HepG2 (cell line): Measurements from ENCODE around the gene SAMD14. TPM values are rescaled to one million over a fixed set of nuclear protein-coding genes. Genes with fewer than 3 reads are reported as not detected.

Experiments
- AKAP8 ChIP-seq: sonication (generic); formaldehyde crosslinking; IDR thresholded peaks from 2 replicates; pipeline ENCODE4 v1.5.1; 2020; ENCODE audit warnings: mild to moderate bottlenecking, missing genetic modification reagents
- ARNTL ChIP-seq: sonication (generic); formaldehyde crosslinking; IDR thresholded peaks from 2 replicates; pipeline ENCODE4 v1.4.0; 2020; ENCODE audit warnings: mild to moderate bottlenecking, missing genetic modification reagents
- FOSL2 ChIP-seq: sonication (generic); formaldehyde crosslinking; IDR thresholded peaks from 2 replicates; pipeline ENCODE4 v1.4.0; 2020; ENCODE audit warnings: missing genetic modification reagents
- MEF2D ChIP-seq: sonication (generic); formaldehyde crosslinking; IDR thresholded peaks from 2 replicates; pipeline ENCODE4 v1.5.1; 2020; ENCODE audit warnings: mild to moderate bottlenecking, missing genetic modification reagents
- MYPOP ChIP-seq: sonication (generic); formaldehyde crosslinking; IDR thresholded peaks from 2 replicates; pipeline ENCODE4 v1.8.1; 2023; ENCODE audit warnings: mild to moderate bottlenecking, moderate library complexity, missing genetic modification reagents
- POLR2G ChIP-seq: fragments of 200-400 bp; formaldehyde crosslinking; IDR thresholded peaks from 2 replicates; pipeline ENCODE4 v1.6.1; 2018; ENCODE audit warnings: mild to moderate bottlenecking, low read depth, low read length, moderate library complexity
- RBAK ChIP-seq: sonication (generic); formaldehyde crosslinking; IDR thresholded peaks from 2 replicates; pipeline ENCODE4 v1.5.1; 2020; ENCODE audit warnings: mild to moderate bottlenecking, missing genetic modification reagents
- RORA ChIP-seq: sonication (generic); formaldehyde crosslinking; IDR thresholded peaks from 2 replicates; pipeline ENCODE4 v1.5.0; 2020; ENCODE audit warnings: mild to moderate bottlenecking, missing genetic modification reagents, moderate library complexity
- U2AF2 ChIP-seq: fragments of 200-400 bp; formaldehyde crosslinking; IDR thresholded peaks from 2 replicates; pipeline ENCODE4 v1.6.1; 2017; ENCODE audit warnings: low read depth, mild to moderate bottlenecking, low read length
- ZMYM3 ChIP-seq: sonication (generic); formaldehyde crosslinking; IDR thresholded peaks from 2 replicates; pipeline ENCODE4 v1.5.1; 2020; ENCODE audit warnings: mild to moderate bottlenecking, missing genetic modification reagents
- ZNF180 ChIP-seq: sonication (generic); formaldehyde crosslinking; IDR thresholded peaks from 2 replicates; pipeline ENCODE4 v1.4.0; 2020; ENCODE audit warnings: low read depth, missing genetic modification reagents, borderline replicate concordance
- ZNF367 ChIP-seq: sonication (generic); formaldehyde crosslinking; IDR thresholded peaks from 2 replicates; pipeline ENCODE4 v1.4.0; 2020; ENCODE audit warnings: missing genetic modification reagents, borderline replicate concordance
- ZNF562 ChIP-seq: sonication (generic); formaldehyde crosslinking; IDR thresholded peaks from 2 replicates; pipeline ENCODE4 v1.8.0; 2022; ENCODE audit warnings: missing genetic modification reagents, borderline replicate concordance
- polyA plus RNA-seq, 8 experiments: library from polyadenylated mRNA; depleted of rRNA in 3 of 8; stranded (reverse) in 7 of 8; unstranded in 1 of 8; fragments of >200 nt; fragmentation: Illumina TruSeq in 4 of 8; extraction: Trizol in 4 of 8; gene quantifications; 2 replicates each; pipeline versions ENCODE4 v1.2.1 to v1.2.3, GENCODE V29; 2011 to 2016; ENCODE audit warnings: low read depth in 4 of 8, missing spikeins in 1 of 8, mixed read lengths in 1 of 8; ENCODE audit not compliant: insufficient read depth in 1 of 8
- total RNA-seq, 5 experiments: library from RNA; depleted of rRNA; stranded (reverse); fragments of >200 nt; fragmentation: Illumina TruSeq; extraction: Trizol; gene quantifications; 2 replicates each; pipeline ENCODE4 v1.2.3, GENCODE V29; 2016; ENCODE audit warnings: low read depth in 1 of 5
- TF ChIP-seq, protein P1 (sequence below): sonication (generic); formaldehyde crosslinking; IDR thresholded peaks from 2 replicates; pipeline ENCODE4 v1.5.0; 2020; ENCODE audit warnings: mild to moderate bottlenecking, missing genetic modification reagents, borderline replicate concordance
- TF ChIP-seq, protein P2 (sequence below): sonication (generic); formaldehyde crosslinking; conservative IDR thresholded peaks from 2 replicates; pipeline ENCODE4 v1.4.0; 2020; ENCODE audit warnings: missing genetic modification reagents
- TF ChIP-seq, protein P3 (sequence below): sonication (generic); formaldehyde crosslinking; IDR thresholded peaks from 2 replicates; pipeline ENCODE4 v1.8.0; 2022; ENCODE audit warnings: mild to moderate bottlenecking, missing genetic modification reagents; ENCODE audit not compliant: insufficient replicate concordance

SAMD14 gene
- total and polyA plus RNA-seq, 2 of the 13 experiments (the other 11 are each of a cell fraction or from before 2014, with no cell fraction given), result 0.07 to 0.22 TPM

GRCh38 chr17:50094753-50095619, 35.0 kb downstream of the SAMD14 start, which contains the start of gene PDK2 (continued):
- no peak; the same call in none of the 2 replicates for TF ChIP-seq MYPOP (CRISPR knock-in tag)
- TF ChIP-seq, protein P1, sequence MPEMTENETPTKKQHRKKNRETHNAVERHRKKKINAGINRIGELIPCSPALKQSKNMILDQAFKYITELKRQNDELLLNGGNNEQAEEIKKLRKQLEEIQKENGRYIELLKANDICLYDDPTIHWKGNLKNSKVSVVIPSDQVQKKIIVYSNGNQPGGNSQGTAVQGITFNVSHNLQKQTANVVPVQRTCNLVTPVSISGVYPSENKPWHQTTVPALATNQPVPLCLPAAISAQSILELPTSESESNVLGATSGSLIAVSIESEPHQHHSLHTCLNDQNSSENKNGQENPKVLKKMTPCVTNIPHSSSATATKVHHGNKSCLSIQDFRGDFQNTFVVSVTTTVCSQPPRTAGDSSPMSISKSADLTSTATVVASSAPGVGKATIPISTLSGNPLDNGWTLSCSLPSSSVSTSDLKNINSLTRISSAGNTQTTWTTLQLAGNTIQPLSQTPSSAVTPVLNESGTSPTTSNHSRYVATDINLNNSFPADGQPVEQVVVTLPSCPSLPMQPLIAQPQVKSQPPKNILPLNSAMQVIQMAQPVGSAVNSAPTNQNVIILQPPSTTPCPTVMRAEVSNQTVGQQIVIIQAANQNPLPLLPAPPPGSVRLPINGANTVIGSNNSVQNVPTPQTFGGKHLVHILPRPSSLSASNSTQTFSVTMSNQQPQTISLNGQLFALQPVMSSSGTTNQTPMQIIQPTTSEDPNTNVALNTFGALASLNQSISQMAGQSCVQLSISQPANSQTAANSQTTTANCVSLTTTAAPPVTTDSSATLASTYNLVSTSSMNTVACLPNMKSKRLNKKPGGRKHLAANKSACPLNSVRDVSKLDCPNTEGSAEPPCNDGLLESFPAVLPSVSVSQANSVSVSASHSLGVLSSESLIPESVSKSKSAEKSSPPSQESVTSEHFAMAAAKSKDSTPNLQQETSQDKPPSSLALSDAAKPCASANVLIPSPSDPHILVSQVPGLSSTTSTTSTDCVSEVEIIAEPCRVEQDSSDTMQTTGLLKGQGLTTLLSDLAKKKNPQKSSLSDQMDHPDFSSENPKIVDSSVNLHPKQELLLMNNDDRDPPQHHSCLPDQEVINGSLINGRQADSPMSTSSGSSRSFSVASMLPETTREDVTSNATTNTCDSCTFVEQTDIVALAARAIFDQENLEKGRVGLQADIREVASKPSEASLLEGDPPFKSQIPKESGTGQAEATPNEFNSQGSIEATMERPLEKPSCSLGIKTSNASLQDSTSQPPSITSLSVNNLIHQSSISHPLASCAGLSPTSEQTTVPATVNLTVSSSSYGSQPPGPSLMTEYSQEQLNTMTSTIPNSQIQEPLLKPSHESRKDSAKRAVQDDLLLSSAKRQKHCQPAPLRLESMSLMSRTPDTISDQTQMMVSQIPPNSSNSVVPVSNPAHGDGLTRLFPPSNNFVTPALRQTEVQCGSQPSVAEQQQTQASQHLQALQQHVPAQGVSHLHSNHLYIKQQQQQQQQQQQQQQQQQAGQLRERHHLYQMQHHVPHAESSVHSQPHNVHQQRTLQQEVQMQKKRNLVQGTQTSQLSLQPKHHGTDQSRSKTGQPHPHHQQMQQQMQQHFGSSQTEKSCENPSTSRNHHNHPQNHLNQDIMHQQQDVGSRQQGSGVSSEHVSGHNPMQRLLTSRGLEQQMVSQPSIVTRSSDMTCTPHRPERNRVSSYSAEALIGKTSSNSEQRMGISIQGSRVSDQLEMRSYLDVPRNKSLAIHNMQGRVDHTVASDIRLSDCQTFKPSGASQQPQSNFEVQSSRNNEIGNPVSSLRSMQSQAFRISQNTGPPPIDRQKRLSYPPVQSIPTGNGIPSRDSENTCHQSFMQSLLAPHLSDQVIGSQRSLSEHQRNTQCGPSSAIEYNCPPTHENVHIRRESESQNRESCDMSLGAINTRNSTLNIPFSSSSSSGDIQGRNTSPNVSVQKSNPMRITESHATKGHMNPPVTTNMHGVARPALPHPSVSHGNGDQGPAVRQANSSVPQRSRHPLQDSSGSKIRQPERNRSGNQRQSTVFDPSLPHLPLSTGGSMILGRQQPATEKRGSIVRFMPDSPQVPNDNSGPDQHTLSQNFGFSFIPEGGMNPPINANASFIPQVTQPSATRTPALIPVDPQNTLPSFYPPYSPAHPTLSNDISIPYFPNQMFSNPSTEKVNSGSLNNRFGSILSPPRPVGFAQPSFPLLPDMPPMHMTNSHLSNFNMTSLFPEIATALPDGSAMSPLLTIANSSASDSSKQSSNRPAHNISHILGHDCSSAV (CRISPR knock-in tag), result no peak; the same call in 1 of the 2 replicates
- TF ChIP-seq, protein P2, sequence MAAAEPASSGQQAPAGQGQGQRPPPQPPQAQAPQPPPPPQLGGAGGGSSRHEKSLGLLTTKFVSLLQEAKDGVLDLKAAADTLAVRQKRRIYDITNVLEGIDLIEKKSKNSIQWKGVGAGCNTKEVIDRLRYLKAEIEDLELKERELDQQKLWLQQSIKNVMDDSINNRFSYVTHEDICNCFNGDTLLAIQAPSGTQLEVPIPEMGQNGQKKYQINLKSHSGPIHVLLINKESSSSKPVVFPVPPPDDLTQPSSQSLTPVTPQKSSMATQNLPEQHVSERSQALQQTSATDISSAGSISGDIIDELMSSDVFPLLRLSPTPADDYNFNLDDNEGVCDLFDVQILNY (CRISPR knock-in tag), result peak; percentile 68
- peak; percentile 17 for TF ChIP-seq MEF2D (CRISPR knock-in tag)
- TF ChIP-seq, protein P3, sequence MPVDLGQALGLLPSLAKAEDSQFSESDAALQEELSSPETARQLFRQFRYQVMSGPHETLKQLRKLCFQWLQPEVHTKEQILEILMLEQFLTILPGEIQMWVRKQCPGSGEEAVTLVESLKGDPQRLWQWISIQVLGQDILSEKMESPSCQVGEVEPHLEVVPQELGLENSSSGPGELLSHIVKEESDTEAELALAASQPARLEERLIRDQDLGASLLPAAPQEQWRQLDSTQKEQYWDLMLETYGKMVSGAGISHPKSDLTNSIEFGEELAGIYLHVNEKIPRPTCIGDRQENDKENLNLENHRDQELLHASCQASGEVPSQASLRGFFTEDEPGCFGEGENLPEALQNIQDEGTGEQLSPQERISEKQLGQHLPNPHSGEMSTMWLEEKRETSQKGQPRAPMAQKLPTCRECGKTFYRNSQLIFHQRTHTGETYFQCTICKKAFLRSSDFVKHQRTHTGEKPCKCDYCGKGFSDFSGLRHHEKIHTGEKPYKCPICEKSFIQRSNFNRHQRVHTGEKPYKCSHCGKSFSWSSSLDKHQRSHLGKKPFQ (CRISPR knock-in tag), result peak; percentile 90
- no peak for TF ChIP-seq RORA (CRISPR knock-in tag)
- no peak for TF ChIP-seq ZNF367 (CRISPR knock-in tag)
- TF ChIP-seq U2AF2, result 0 out of 2 replicates have a peak, but pooled peaks have one; percentile 81
- no peak for TF ChIP-seq ZNF562 (CRISPR knock-in tag)
- peak; percentile 96 for TF ChIP-seq ARNTL (CRISPR knock-in tag)
- TF ChIP-seq POLR2G, result peak; percentile 74
- TF ChIP-seq ZNF180 (CRISPR knock-in tag), result no peak
- no peak for TF ChIP-seq RBAK
- TF ChIP-seq FOSL2 (CRISPR knock-in tag), result peak; percentile 7; the same call in 1 of the 2 replicates
- peak; percentile 43; the same call in 1 of the 2 replicates for TF ChIP-seq ZMYM3 (CRISPR knock-in tag)
- peak; percentile 78 for TF ChIP-seq AKAP8
